UCSD-AML1 (cell line): ENCODE measurements around the gene RALGAPA2.
A peak's percentile ranks its signal among the peaks of the same experiment; 100 is the strongest.
"Not testable (repeated sequence)": the region's sequence is repeated elsewhere in the genome, so short reads cannot be mapped to it uniquely, and the experiment has no call there.

Source experiments
- DNase-seq: peaks from one replicate; lab custom pipeline; 2025; ENCODE audit not compliant: unreplicated experiment; lab: John Stamatoyannopoulos, UW

The RALGAPA2 gene

DNA sequence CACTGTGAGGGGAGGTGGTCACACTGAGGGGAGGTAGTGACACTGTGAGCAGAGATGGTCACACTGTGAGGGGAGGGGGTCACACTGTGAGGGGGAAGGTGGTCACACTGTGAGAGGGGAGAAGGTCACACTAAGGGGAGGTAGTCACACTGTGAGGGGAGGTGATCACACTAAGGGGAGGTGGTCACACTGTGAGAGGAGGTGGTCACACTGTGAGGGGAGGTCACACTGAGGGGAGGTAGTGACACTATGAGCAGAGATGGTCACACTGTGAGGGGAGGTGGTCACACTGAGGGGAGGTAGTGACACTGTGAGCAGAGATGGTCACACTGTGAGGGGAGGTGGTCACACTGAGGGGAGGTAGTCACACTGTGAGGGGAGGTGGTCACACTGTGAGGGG, 356.9 kb downstream of the RALGAPA2 start:
- DNase-seq: not testable (repeated sequence)

DNA sequence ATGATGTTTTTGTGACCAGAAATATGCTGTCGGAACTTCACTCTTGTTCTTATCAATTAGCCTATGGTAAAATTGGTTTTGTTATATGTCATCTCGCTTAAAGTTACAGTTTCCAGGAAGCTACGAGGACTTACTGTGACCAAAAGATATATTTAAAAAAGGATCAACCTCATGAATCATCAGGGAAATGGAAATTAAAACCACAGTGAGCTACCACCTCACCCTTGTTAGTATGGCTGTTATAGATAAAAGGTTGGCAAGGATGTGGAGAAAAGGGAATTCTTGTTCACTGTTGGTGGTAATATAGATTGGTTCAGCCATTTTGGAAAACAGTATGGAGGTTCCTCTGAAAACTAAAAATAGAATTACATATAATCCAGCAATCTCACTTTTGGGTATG, 358.9 kb downstream of the RALGAPA2 start:
- DNase-seq: no peak

- no peak for DNase-seq
These were observed 368.0 kb downstream of the RALGAPA2 start for GRCh38 chr20:20344476-20344875.

DNA sequence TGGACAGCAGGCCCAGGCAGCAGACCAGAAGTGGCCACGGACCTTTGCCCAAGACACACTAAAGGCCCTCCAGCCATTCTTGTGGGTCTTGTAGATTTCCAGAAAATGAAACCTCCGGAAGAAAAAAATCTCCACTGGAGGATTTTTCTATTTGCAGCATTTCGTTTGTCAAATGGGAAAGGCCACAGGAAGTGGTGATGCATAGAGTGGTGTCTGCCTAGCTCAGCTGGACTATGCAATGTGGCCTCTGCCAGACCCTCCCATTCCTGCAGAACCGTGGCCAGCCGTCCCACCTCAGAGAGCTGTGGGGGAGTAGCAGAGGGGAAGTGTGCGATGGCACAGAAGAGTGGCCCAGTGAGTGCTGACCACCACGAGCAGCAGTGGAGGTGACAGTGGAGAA, 368.5 kb downstream of the RALGAPA2 start:
- DNase-seq: peak; percentile 43
